Measurements from ENCODE around the gene HMOX2.

- TF ChIP-seq CTCF (IDR thresholded peaks at IDR 0.05; ENCODE audit: extremely low read depth in 1 of 2, insufficient read depth in 1 of 2, low read depth in 1 of 2, low read length in 2 of 2) (no peak), POLR2A (IDR thresholded peaks at IDR 0.05; ENCODE audit: low read depth, low read length) (no peak), MYC (IDR thresholded peaks at IDR 0.05; ENCODE audit: low read depth, low read length) (no peak), POLR2AphosphoS5 (IDR thresholded peaks at IDR 0.05; ENCODE audit: insufficient read depth, low read depth, low read length) (no peak), EZH2 (IDR thresholded peaks at IDR 0.05; ENCODE audit: borderline replicate concordance, low read depth, low read length, severe bottlenecking) (no peak), MAX (IDR thresholded peaks at IDR 0.05; ENCODE audit: insufficient read depth, insufficient read length) (no peak), GATA2 (IDR thresholded peaks at IDR 0.05; ENCODE audit: insufficient read depth, insufficient read length, low read depth, low read length) (no peak), JUN (IDR thresholded peaks at IDR 0.05; ENCODE audit: borderline replicate concordance, insufficient read depth, insufficient read length, low read depth) (no peak), FOS (IDR thresholded peaks at IDR 0.05; ENCODE audit: borderline replicate concordance, insufficient read depth, low read length) (no peak)
Observed at GRCh38 chr16:4532238-4532637, 56.0 kb downstream of the HMOX2 start.

Data from endothelial cell of umbilical vein (primary cell).